Adrenal gland (tissue), 12 donors: ENCODE results near the gene EXOC3L4. TPM values are rescaled to one million over a fixed set of nuclear protein-coding genes. Genes with fewer than 3 reads are reported as not detected.

Experiments used
- DNase-seq, 7 donors: peaks; one replicate each; pipeline ENCODE4 v3.0.0-alpha.2; 2019 to 2020
- H3K27ac ChIP-seq, 5 donors: fragments of 200-600 bp; sonication (generic) in 4 of 5; 1 replicate in 3 of 5; 2 replicates in 2 of 5; pipeline versions ENCODE4 v1.5.1 to v1.8.0; 2016 to 2020; ENCODE audit warnings: mild to moderate bottlenecking in 1 of 5
- H3K27me3 ChIP-seq: fragments of 200-600 bp; 2 replicates; pipeline ENCODE4 v1.8.0; 2021
- H3K36me3 ChIP-seq, 2 donors: fragments of 200-600 bp; replicated peaks in 1 of 2; 1 replicate in 1 of 2; 2 replicates in 1 of 2; pipeline versions ENCODE4 v1.5.1 to v1.8.0; 2018 to 2022
- H3K4me1 ChIP-seq, 2 donors: fragments of 200-600 bp; replicated peaks in 1 of 2; 1 replicate in 1 of 2; 2 replicates in 1 of 2; pipeline versions ENCODE4 v1.5.1 to v1.8.0; 2018 to 2021
- H3K4me3 ChIP-seq, 4 donors: fragments of 200-600 bp; sonication (generic) in 3 of 4; one replicate each; pipeline ENCODE4 v1.5.1; 2016 to 2018
- H3K9me3 ChIP-seq, 3 donors: fragments of 200-600 bp; sonication (generic) in 1 of 3; replicated peaks in 1 of 3; 1 replicate in 2 of 3; 2 replicates in 1 of 3; pipeline versions ENCODE4 v1.5.1 to v1.8.0; 2016 to 2021
- CTCF ChIP-seq, 6 experiments: fragments of 450-650 bp in 4 of 6; fragments of 200-600 bp in 2 of 6; sonication (generic) in 1 of 6; IDR thresholded peaks; 1 replicate in 5 of 6; 2 replicates in 1 of 6; pipeline versions ENCODE4 v1.5.1 to v1.8.0; 2016 to 2021; ENCODE audit warnings: antibody characterized with exemption in 6 of 6, mild to moderate bottlenecking in 2 of 6, moderate library complexity in 1 of 6
- POLR2A ChIP-seq, 2 donors: fragments of 450-650 bp; IDR thresholded peaks; one replicate each; pipeline ENCODE4 v1.6.1; 2017; ENCODE audit warnings: antibody characterized with exemption in 2 of 2, mild to moderate bottlenecking in 2 of 2, moderate library complexity in 1 of 2
- WGBS, 4 donors: extraction: QIAGEN DNeasy Blood & Tissue Kit in 2 of 4; methylation state at CpG; one replicate each; pipeline versions ENCODE4 v1.1.5 to v1.1.7; 2013 to 2017; 5-methylcytosine and 5-hydroxymethylcytosine counted together
- intact Hi-C, 2 donors: fragments of 100-400 bp; cut with DNase I; formaldehyde crosslinking; loops; one replicate each; pipeline versions ENCODE4 v1.14.1 to v1.15.0; 2022 to 2023
- polyA plus RNA-seq, 3 donors: library from polyadenylated mRNA; stranded (reverse); fragments of 200-250 nt in 2 of 3; fragments of 350-450 nt in 1 of 3; fragmentation: Illumina TruSeq in 1 of 3; extraction: RNeasy Lipid Tissue Mini Kit (QIAGEN cat#74804) in 1 of 3; gene quantifications; one replicate each; pipeline ENCODE4 v1.2.3, GENCODE V29; 2013 to 2014
- total RNA-seq, 9 donors: library from RNA; depleted of rRNA in 4 of 9; stranded (reverse); fragments of >200 nt in 4 of 9; fragments of 120-200 nt in 1 of 9; fragmentation: NEBNext Ultra II Directional in 1 of 9; extraction: Animal tissue kit (Norgen Biotek cat#: 25700) in 1 of 9; gene quantifications; one replicate each; pipeline versions ENCODE4 v1.1.0 to v1.2.4, GENCODE V29; 2013 to 2023
- donor health status: healthy with polysubstance abuse.
- donor health status: Bipolar disorder and iron deficiency.
- donor health status: DM: yes; HTN: yes; CAD: no.
- donor health status: DM: no; HTN: no; CAD: no.
- donor health status: DM: no; HTN: no; CAD: no.
- donor health status: DM: yes; HTN: yes; CAD: no.

EXOC3L4 gene
- total and polyA plus RNA-seq, 12 donors, result 0.12 to 4.3 (median 1.6) TPM; not detected in 1

GRCh38 chr14:103066399-103066798, 28.1 kb upstream of the EXOC3L4 start:
- H3K4me1 ChIP-seq, result peaks cover 0 to 4% of the 10 kb centered on the region in 2 donors
- H3K9me3 ChIP-seq, result no peaks in the 10 kb centered on the region
- H3K4me3 ChIP-seq, result no peak overlapping the region
- no peaks in the 10 kb centered on the region for H3K36me3 ChIP-seq
- H3K27me3 ChIP-seq, result no peaks in the 10 kb centered on the region
- intact Hi-C loops, result no loop called here
- WGBS, 4 donors, result 65 to 78% (median 68%) methylated on average over 5 to 9 of the region's 9 CpGs
- DNase-seq, result peak in 6 of 7 donors; percentile 19 to 86 (median 57)
- TF ChIP-seq POLR2A (IDR thresholded peaks at IDR 0.05) (no peak), CTCF (IDR thresholded peaks at IDR 0.05) (no peak)
- peak overlapping the region in 1 of 5 donors; percentile 34 for H3K27ac ChIP-seq

GRCh38 chr14:103067231-103067954, 27.1 kb upstream of the EXOC3L4 start:
- peak overlapping the region in 2 of 5 donors; percentile 34 to 40 for H3K27ac ChIP-seq
- no peak overlapping the region for H3K4me3 ChIP-seq
- TF ChIP-seq POLR2A (IDR thresholded peaks at IDR 0.05) (no peak), CTCF (IDR thresholded peaks at IDR 0.05) (no peak)
- no peaks in the 10 kb centered on the region for H3K27me3 ChIP-seq
- no peaks in the 10 kb centered on the region for H3K9me3 ChIP-seq
- peaks cover 0 to 4% of the 10 kb centered on the region in 2 donors for H3K4me1 ChIP-seq
- peak in 3 of 7 donors; percentile 37 to 62 (median 46) for DNase-seq
- H3K36me3 ChIP-seq, result no peaks in the 10 kb centered on the region
- intact Hi-C loops, result no loop called here
- WGBS, 4 donors, result 55 to 65% (median 63%) methylated on average over 8 of the region's 8 CpGs

GRCh38 chr14:103068351-103069073, 26.0 kb upstream of the EXOC3L4 start:
- TF ChIP-seq CTCF (IDR thresholded peaks at IDR 0.05) (no peak), POLR2A (IDR thresholded peaks at IDR 0.05) (no peak)
- no peak overlapping the region for H3K4me3 ChIP-seq
- H3K4me1 ChIP-seq, result peaks cover 0 to 4% of the 10 kb centered on the region in 2 donors
- H3K27ac ChIP-seq, result no peak overlapping the region
- H3K36me3 ChIP-seq, result no peaks in the 10 kb centered on the region
- no peaks in the 10 kb centered on the region for H3K27me3 ChIP-seq
- DNase-seq, result peak in 3 of 7 donors; percentile 11 to 25 (median 25)
- intact Hi-C loops, result no loop called here
- H3K9me3 ChIP-seq, result no peaks in the 10 kb centered on the region
- WGBS, 4 donors, result 72 to 84% (median 77%) methylated on average over 6 to 22 of the region's 22 CpGs

- H3K4me1 ChIP-seq, result peaks cover 5 to 11% of the 10 kb centered on the region in 2 donors
- TF ChIP-seq POLR2A (IDR thresholded peaks at IDR 0.05), result no peak
- TF ChIP-seq CTCF (IDR thresholded peaks at IDR 0.05), result no peak
- intact Hi-C loops, result no loop called here
Observed at GRCh38 chr14:103070263-103070885, 24.2 kb upstream of the EXOC3L4 start.

More at GRCh38 chr14:103070263-103070885, 24.2 kb upstream of the EXOC3L4 start:
- 83 to 96% (median 89%) methylated on average over 4 to 8 of the region's 8 CpGs for WGBS, 4 donors
- Histone ChIP-seq H3K27ac (no peak overlapping the region), H3K4me3 (no peak overlapping the region), H3K9me3 (no peaks in the 10 kb centered on the region), H3K36me3 (no peaks in the 10 kb centered on the region), H3K27me3 (no peaks in the 10 kb centered on the region)
- DNase-seq, result peak in 1 of 7 donors; percentile 11
